NT2/D1 (cell line): ENCODE results near the gene MCTP1.

Experiments used
- DNase-seq: peaks from one replicate; pipeline ENCODE4 v3.0.0-alpha.2; 2011; ENCODE audit warnings: low read depth, low spot score
- H3K27me3 ChIP-seq: 2 replicates; pipeline ENCODE4 v1.6.0; 2011; ENCODE audit warnings: mild to moderate bottlenecking; ENCODE audit not compliant: insufficient read length, insufficient read depth
- H3K36me3 ChIP-seq: 2 replicates; pipeline ENCODE4 v1.6.1; 2011; ENCODE audit warnings: mild to moderate bottlenecking, low read length, mixed read lengths; ENCODE audit not compliant: insufficient read depth, insufficient read length
- H3K4me1 ChIP-seq: 2 replicates; pipeline ENCODE4 v1.5.1; 2011; ENCODE audit not compliant: insufficient read depth, insufficient read length
- H3K4me3 ChIP-seq: 2 replicates; pipeline ENCODE4 v1.5.1; 2011; ENCODE audit warnings: low read depth; ENCODE audit not compliant: insufficient read length
- H3K9ac ChIP-seq: 2 replicates; pipeline ENCODE4 v1.6.0; 2011; ENCODE audit warnings: low read depth; ENCODE audit not compliant: insufficient read length
- H3K9me3 ChIP-seq: 2 replicates; pipeline ENCODE4 v1.5.1; 2011; ENCODE audit warnings: mild to moderate bottlenecking, low read length; ENCODE audit not compliant: insufficient read depth
- SUZ12 ChIP-seq: IDR thresholded peaks from 2 replicates; pipeline ENCODE4 v1.6.1; 2011; ENCODE audit not compliant: insufficient read length, insufficient read depth; ENCODE audit errors: extremely low read depth
- YY1 ChIP-seq: IDR thresholded peaks from 2 replicates; pipeline ENCODE4 v1.6.1; 2011; ENCODE audit not compliant: insufficient read length, insufficient read depth
- ZNF274 ChIP-seq: IDR thresholded peaks from 2 replicates; pipeline ENCODE4 v1.6.1; 2011; ENCODE audit warnings: mild to moderate bottlenecking, low read depth, low read length

Gene MCTP1

GRCh38 chr5:95141141-95141540 lies 143.8 kb downstream of the MCTP1 start:
- Histone ChIP-seq H3K9me3 (no peaks in the 10 kb centered on the region), H3K27me3 (no peaks in the 10 kb centered on the region), H3K36me3 (no peaks in the 10 kb centered on the region), H3K4me1 (no peaks in the 10 kb centered on the region), H3K9ac (no peak overlapping the region), H3K4me3 (no peak overlapping the region)
- no peak for DNase-seq
- no peak for TF ChIP-seq YY1
- no peak for TF ChIP-seq ZNF274
- no peak for TF ChIP-seq SUZ12

DNA sequence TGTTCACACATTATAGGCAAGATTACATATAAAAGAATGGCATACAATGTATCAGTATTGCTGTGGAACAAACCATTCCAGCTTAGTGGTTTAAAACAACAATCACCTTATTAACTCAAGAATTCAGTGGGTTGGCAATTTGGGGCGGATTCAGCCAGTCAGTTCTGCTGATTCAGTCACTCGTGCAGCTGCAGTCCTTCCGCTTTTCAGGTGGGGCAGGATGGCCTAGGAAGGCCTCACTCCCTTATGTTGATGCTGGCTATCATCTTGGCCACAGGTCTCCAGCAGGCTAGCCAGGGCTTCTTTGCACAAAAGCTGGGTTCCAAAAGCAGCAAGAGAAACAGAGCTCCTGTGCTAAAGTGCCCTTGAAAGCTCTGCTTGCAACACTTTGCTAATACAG lies 150.6 kb downstream of the MCTP1 start:
- no peak overlapping the region for H3K4me3 ChIP-seq
- no peak for DNase-seq
- no peaks in the 10 kb centered on the region for H3K9me3 ChIP-seq
- H3K27me3 ChIP-seq, result no peaks in the 10 kb centered on the region
- no peak overlapping the region for H3K9ac ChIP-seq
- TF ChIP-seq SUZ12, result no peak
- TF ChIP-seq ZNF274, result no peak
- TF ChIP-seq YY1, result no peak
- H3K36me3 ChIP-seq, result no peaks in the 10 kb centered on the region
- no peaks in the 10 kb centered on the region for H3K4me1 ChIP-seq

DNA sequence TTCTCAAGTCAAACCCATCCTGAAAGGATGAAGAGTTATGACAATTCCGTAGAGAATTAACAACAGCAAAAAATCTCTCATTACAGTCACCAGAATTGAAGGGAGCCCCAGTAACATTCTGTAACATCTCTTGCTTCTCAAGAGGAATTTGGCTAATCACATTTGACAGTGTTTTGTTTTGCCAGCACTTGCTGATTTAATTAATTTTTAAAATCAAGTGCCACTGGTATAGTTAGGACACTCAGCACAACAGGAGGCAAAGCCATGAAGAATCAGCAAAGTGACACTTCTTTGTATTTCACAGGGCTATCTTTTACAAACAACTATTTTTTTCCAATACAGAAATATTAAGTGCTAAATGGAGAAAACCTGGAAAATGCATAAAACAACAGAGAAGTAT lies 152.8 kb downstream of the MCTP1 start:
- H3K27me3 ChIP-seq, result no peaks in the 10 kb centered on the region
- no peaks in the 10 kb centered on the region for H3K9me3 ChIP-seq
- no peak for TF ChIP-seq YY1
- TF ChIP-seq ZNF274, result no peak
- no peak for TF ChIP-seq SUZ12
- DNase-seq, result no peak
- no peak overlapping the region for H3K9ac ChIP-seq
- no peaks in the 10 kb centered on the region for H3K4me1 ChIP-seq
- no peak overlapping the region for H3K4me3 ChIP-seq
- H3K36me3 ChIP-seq, result no peaks in the 10 kb centered on the region

GRCh38 chr5:95130941-95131340 lies 154.0 kb downstream of the MCTP1 start:
- DNase-seq, result no peak
- Histone ChIP-seq H3K4me3 (no peak overlapping the region), H3K36me3 (no peaks in the 10 kb centered on the region), H3K9ac (no peak overlapping the region), H3K27me3 (no peaks in the 10 kb centered on the region), H3K4me1 (no peaks in the 10 kb centered on the region), H3K9me3 (no peaks in the 10 kb centered on the region)
- no peak for TF ChIP-seq YY1
- TF ChIP-seq SUZ12, result no peak
- TF ChIP-seq ZNF274, result no peak

DNA sequence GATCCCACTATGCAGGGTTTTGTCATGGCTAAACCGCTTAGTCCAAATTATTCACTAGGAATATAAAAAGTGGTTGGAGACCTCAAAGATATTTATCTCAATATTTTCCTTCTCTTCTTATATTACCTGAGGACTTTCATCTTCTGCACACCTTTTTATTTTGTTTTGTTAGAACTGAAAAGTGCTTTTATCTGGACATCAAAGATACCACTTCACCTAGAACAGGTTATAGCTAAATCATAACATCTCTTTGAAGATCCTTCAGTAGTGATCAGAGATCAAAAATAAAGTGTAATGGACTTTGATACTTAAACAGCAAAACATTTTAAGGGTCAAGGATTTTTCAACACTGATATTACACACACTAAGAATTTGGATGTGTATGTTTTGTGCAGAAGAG lies 160.2 kb downstream of the MCTP1 start:
- H3K9me3 ChIP-seq, result no peaks in the 10 kb centered on the region; the same call in 1 of the 2 replicates
- H3K4me1 ChIP-seq, result no peaks in the 10 kb centered on the region
- H3K36me3 ChIP-seq, result no peaks in the 10 kb centered on the region
- DNase-seq, result no peak
- H3K4me3 ChIP-seq, result no peak overlapping the region
- H3K27me3 ChIP-seq, result no peaks in the 10 kb centered on the region
- no peak overlapping the region for H3K9ac ChIP-seq
- TF ChIP-seq SUZ12, result no peak
- no peak for TF ChIP-seq ZNF274
- no peak for TF ChIP-seq YY1

GRCh38 chr5:95124101-95124500 lies 160.8 kb downstream of the MCTP1 start:
- DNase-seq, result no peak
- Histone ChIP-seq H3K36me3 (no peaks in the 10 kb centered on the region), H3K27me3 (no peaks in the 10 kb centered on the region), H3K9ac (no peak overlapping the region), H3K4me1 (no peaks in the 10 kb centered on the region), H3K9me3 (no peaks in the 10 kb centered on the region; the same call in 1 of the 2 replicates), H3K4me3 (no peak overlapping the region)
- TF ChIP-seq ZNF274, result no peak
- no peak for TF ChIP-seq SUZ12
- no peak for TF ChIP-seq YY1

- Histone ChIP-seq H3K9ac (no peak overlapping the region), H3K4me1 (no peaks in the 10 kb centered on the region), H3K27me3 (no peaks in the 10 kb centered on the region), H3K36me3 (no peaks in the 10 kb centered on the region), H3K4me3 (no peak overlapping the region), H3K9me3 (no peaks in the 10 kb centered on the region)
- DNase-seq, result no peak
- TF ChIP-seq YY1 (no peak), SUZ12 (no peak), ZNF274 (no peak)
Observed at GRCh38 chr5:95114902-95115301, 170.0 kb downstream of the MCTP1 start.

- no peak for DNase-seq
- Histone ChIP-seq H3K36me3 (no peaks in the 10 kb centered on the region), H3K4me3 (no peak overlapping the region), H3K27me3 (no peaks in the 10 kb centered on the region), H3K9me3 (no peaks in the 10 kb centered on the region), H3K4me1 (no peaks in the 10 kb centered on the region), H3K9ac (no peak overlapping the region)
- TF ChIP-seq SUZ12, result no peak
- TF ChIP-seq YY1, result no peak
- TF ChIP-seq ZNF274, result no peak
Observed at GRCh38 chr5:95114305-95114704, 170.6 kb downstream of the MCTP1 start.
